Stimulated activated CD8-positive, alpha-beta memory T cell treated with anti-CD3 and anti-CD28 coated beads, Interleukin-15, amount 100 ng/mL, for 1 hour (primary cell): ENCODE results near the gene GJC3.
"Not testable (repeated sequence)": the region's sequence is repeated elsewhere in the genome, so short reads cannot be mapped to it uniquely, and the experiment has no call there.

Experiments
- DNase-seq: peaks from one replicate; pipeline ENCODE4 v3.0.0-alpha.2; 2020; ENCODE audit warnings: low read depth

Gene GJC3

GRCh38 chr7:99928994-99929729, at the start of gene GJC3:
Gene GJC3, minus strand, starts transcription at chr7:99929620. Its CDS starts 0 bp downstream, at chr7:99929620.
- DNase-seq = no peak

- no peak for DNase-seq
Observed at GRCh38 chr7:99976626-99977025, 47.2 kb upstream of the GJC3 start.

- DNase-seq = no peak
Observed at GRCh38 chr7:99975782-99976521, 46.5 kb upstream of the GJC3 start, which contains the start of gene AZGP1. Gene AZGP1, minus strand, starts transcription at chr7:99976031. Its CDS starts 11 bp downstream, at chr7:99976020.

- no peak for DNase-seq
Observed at GRCh38 chr7:99974681-99975080, 45.3 kb upstream of the GJC3 start.

GRCh38 chr7:99973817-99974216, 44.4 kb upstream of the GJC3 start:
- DNase-seq = not testable (repeated sequence)

- DNase-seq = no peak
Observed at GRCh38 chr7:99971242-99971641, 41.8 kb upstream of the GJC3 start.

- not testable (repeated sequence) for DNase-seq
Observed at GRCh38 chr7:99969813-99970212, 40.4 kb upstream of the GJC3 start.

- no peak for DNase-seq
Observed at GRCh38 chr7:99969298-99969697, 39.9 kb upstream of the GJC3 start.

GRCh38 chr7:99958564-99959227, 29.3 kb upstream of the GJC3 start:
- no peak for DNase-seq

GRCh38 chr7:99955247-99955646, 25.8 kb upstream of the GJC3 start:
- DNase-seq = no peak

- DNase-seq = not testable (repeated sequence)
Observed at GRCh38 chr7:99954643-99955042, 25.2 kb upstream of the GJC3 start.

GRCh38 chr7:99953649-99954048, 24.2 kb upstream of the GJC3 start:
- DNase-seq = no peak

GRCh38 chr7:99952649-99953048, 23.2 kb upstream of the GJC3 start:
- DNase-seq = not testable (repeated sequence)

GRCh38 chr7:99950819-99951218, 21.4 kb upstream of the GJC3 start:
- not testable (repeated sequence) for DNase-seq

GRCh38 chr7:99949645-99950228, 20.3 kb upstream of the GJC3 start:
- DNase-seq = no peak

GRCh38 chr7:99947608-99948007, 18.2 kb upstream of the GJC3 start:
- DNase-seq = no peak

- DNase-seq = no peak
Observed at GRCh38 chr7:99944497-99945070, 15.2 kb upstream of the GJC3 start.

- DNase-seq = no peak
Observed at GRCh38 chr7:99943641-99944496, 14.4 kb upstream of the GJC3 start.

GRCh38 chr7:99938296-99938695, 8.9 kb upstream of the GJC3 start:
- no peak for DNase-seq

- DNase-seq = not testable (repeated sequence)
Observed at GRCh38 chr7:99935009-99935408, 5.6 kb upstream of the GJC3 start.

GRCh38 chr7:99930376-99930775, 956 bp upstream of the GJC3 start:
- no peak for DNase-seq
